Fibroblast of lung (primary cell): ENCODE data around the gene PKIG. TPM values are rescaled to one million over a fixed set of nuclear protein-coding genes. Genes with fewer than 3 reads are reported as not detected.

Experiments used
- DNase-seq, 2 donors: peaks; one replicate each; pipeline versions ENCODE4 v3.0.0 to v3.0.0-alpha.2; 2010; ENCODE audit warnings: low read depth in 2 of 2
- H2AFZ ChIP-seq: 2 replicates; pipeline ENCODE4 v1.5.1; 2012; ENCODE audit warnings: low read length, control low read depth, inconsistent platforms
- H3K27ac ChIP-seq: 2 replicates; pipeline ENCODE4 v1.5.1; 2011; ENCODE audit warnings: low read length, control low read depth; ENCODE audit not compliant: insufficient read depth
- H3K27me3 ChIP-seq: 2 replicates; pipeline ENCODE4 v1.5.1; 2011; ENCODE audit warnings: mild to moderate bottlenecking, low read length; ENCODE audit not compliant: control insufficient read depth, insufficient read depth
- H3K36me3 ChIP-seq: 2 replicates; pipeline ENCODE4 v1.5.1; 2011; ENCODE audit warnings: low read length; ENCODE audit not compliant: control insufficient read depth, insufficient read depth
- H3K4me1 ChIP-seq: 2 replicates; pipeline ENCODE4 v1.5.1; 2011; ENCODE audit warnings: low read length; ENCODE audit not compliant: control insufficient read depth, insufficient read depth; ENCODE audit errors: extremely low read depth
- H3K4me2 ChIP-seq: 2 replicates; pipeline ENCODE4 v1.5.1; 2011; ENCODE audit warnings: low read length, control low read depth; ENCODE audit not compliant: insufficient read depth; ENCODE audit errors: extremely low read depth
- H3K4me3 ChIP-seq, 4 experiments: fragments of 200-600 bp in 1 of 4; sonication (generic) in 1 of 4; replicated peaks in 1 of 4; 2 replicates each; pipeline ENCODE4 v1.5.1; 2011 to 2016; ENCODE audit warnings: low read length in 4 of 4, low read depth in 3 of 4, mild to moderate bottlenecking in 3 of 4, control low read depth in 2 of 4, inconsistent platforms in 1 of 4, mixed read lengths in 1 of 4; ENCODE audit not compliant: insufficient read depth in 1 of 4; ENCODE audit errors: control extremely low read depth in 1 of 4
- H3K79me2 ChIP-seq: 2 replicates; pipeline ENCODE4 v1.5.1; 2012; ENCODE audit warnings: mild to moderate bottlenecking, low read length, inconsistent platforms; ENCODE audit not compliant: control insufficient read depth, insufficient read depth
- H3K9ac ChIP-seq: 2 replicates; pipeline ENCODE4 v1.5.1; 2011; ENCODE audit warnings: mild to moderate bottlenecking, low read length, control low read depth; ENCODE audit not compliant: insufficient read depth
- H3K9me3 ChIP-seq: 2 replicates; pipeline ENCODE4 v1.5.1; 2012; ENCODE audit warnings: low read depth, low read length; ENCODE audit not compliant: control insufficient read depth, insufficient read depth
- H4K20me1 ChIP-seq: 2 replicates; pipeline ENCODE4 v1.5.1; 2011; ENCODE audit warnings: low read length; ENCODE audit not compliant: control insufficient read depth, insufficient read depth; ENCODE audit errors: extremely low read depth
- EZH2 ChIP-seq: IDR thresholded peaks from 2 replicates; pipeline ENCODE4 v1.5.1; 2012; ENCODE audit warnings: low read length, control low read depth, mild to moderate bottlenecking; ENCODE audit errors: missing control alignments
- polyA plus RNA-seq, 2 donors: library from polyadenylated mRNA; depleted of rRNA in 1 of 2; stranded (reverse) in 1 of 2; unstranded in 1 of 2; fragments of >200 nt; gene quantifications; 2 replicates each; pipeline ENCODE4 v1.2.1, GENCODE V29; 2011 to 2012; ENCODE audit warnings: missing spikeins in 1 of 2
- total RNA-seq: library from RNA; depleted of rRNA; stranded (reverse); fragments of >200 nt; gene quantifications from 2 replicates; pipeline ENCODE4 v1.2.1, GENCODE V29; 2014
- TF ChIP-seq, protein P1 (sequence below), 2 donors: IDR thresholded peaks in 1 of 2; conservative IDR thresholded peaks in 1 of 2; 1 replicate in 1 of 2; 2 replicates in 1 of 2; pipeline ENCODE4 v1.5.1; 2011 to 2012; ENCODE audit warnings: low read length in 2 of 2, control low read depth in 1 of 2, inconsistent platforms in 1 of 2, low read depth in 1 of 2, mild to moderate bottlenecking in 1 of 2

The PKIG gene
- total and polyA plus RNA-seq, 2 donors (not counting 1 experiment from before 2014, with no cell fraction given) = 192 to 234 TPM

DNA sequence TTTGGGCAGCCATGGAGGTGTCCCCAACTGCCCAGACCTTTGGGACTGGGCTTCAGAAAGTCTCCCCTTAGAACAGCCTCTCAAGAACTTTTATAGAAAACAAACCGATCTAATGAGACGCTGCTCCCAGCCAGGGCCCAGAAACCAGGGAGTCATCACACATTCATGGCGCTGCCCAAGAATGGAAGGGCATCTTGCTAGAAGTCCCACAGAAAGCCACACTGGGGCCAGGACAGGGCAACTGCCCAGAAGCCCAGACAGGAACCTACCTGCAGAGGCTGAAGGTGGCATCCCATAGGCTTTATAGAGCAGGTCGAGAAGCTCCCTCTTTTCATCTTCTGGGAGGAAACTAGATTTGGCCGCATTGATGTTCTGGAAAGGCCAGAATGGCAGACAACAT lies 37.7 kb downstream of the PKIG start:
- Histone ChIP-seq H3K9ac (no peak overlapping the region), H3K27me3 (no peaks in the 10 kb centered on the region), H3K4me3 (no peak overlapping the region), H3K36me3 (peaks cover 23% of the 10 kb centered on the region), H3K9me3 (no peaks in the 10 kb centered on the region), H3K79me2 (no peaks in the 10 kb centered on the region), H2AFZ (no peak overlapping the region), H4K20me1 (no peaks in the 10 kb centered on the region), H3K4me1 (peaks cover 3% of the 10 kb centered on the region), H3K4me2 (no peak overlapping the region), H3K27ac (no peak overlapping the region)
- no peak for TF ChIP-seq EZH2
- TF ChIP-seq, protein P1, sequence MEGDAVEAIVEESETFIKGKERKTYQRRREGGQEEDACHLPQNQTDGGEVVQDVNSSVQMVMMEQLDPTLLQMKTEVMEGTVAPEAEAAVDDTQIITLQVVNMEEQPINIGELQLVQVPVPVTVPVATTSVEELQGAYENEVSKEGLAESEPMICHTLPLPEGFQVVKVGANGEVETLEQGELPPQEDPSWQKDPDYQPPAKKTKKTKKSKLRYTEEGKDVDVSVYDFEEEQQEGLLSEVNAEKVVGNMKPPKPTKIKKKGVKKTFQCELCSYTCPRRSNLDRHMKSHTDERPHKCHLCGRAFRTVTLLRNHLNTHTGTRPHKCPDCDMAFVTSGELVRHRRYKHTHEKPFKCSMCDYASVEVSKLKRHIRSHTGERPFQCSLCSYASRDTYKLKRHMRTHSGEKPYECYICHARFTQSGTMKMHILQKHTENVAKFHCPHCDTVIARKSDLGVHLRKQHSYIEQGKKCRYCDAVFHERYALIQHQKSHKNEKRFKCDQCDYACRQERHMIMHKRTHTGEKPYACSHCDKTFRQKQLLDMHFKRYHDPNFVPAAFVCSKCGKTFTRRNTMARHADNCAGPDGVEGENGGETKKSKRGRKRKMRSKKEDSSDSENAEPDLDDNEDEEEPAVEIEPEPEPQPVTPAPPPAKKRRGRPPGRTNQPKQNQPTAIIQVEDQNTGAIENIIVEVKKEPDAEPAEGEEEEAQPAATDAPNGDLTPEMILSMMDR (conservative IDR thresholded peaks at IDR 0.05 in 1 of 2, IDR thresholded peaks at IDR 0.05 in 1 of 2; ENCODE audit: low read depth in 1 of 2, low read length in 2 of 2) = no peak
- DNase-seq = no peak

GRCh38 chr20:44621325-44621724 lies 38.9 kb downstream of the PKIG start:
- H2AFZ ChIP-seq = no peak overlapping the region
- no peak for TF ChIP-seq EZH2
- TF ChIP-seq, protein P1 (conservative IDR thresholded peaks at IDR 0.05 in 1 of 2, IDR thresholded peaks at IDR 0.05 in 1 of 2; ENCODE audit: low read depth in 1 of 2, low read length in 2 of 2) = no peak
- no peaks in the 10 kb centered on the region for H3K79me2 ChIP-seq

DNA sequence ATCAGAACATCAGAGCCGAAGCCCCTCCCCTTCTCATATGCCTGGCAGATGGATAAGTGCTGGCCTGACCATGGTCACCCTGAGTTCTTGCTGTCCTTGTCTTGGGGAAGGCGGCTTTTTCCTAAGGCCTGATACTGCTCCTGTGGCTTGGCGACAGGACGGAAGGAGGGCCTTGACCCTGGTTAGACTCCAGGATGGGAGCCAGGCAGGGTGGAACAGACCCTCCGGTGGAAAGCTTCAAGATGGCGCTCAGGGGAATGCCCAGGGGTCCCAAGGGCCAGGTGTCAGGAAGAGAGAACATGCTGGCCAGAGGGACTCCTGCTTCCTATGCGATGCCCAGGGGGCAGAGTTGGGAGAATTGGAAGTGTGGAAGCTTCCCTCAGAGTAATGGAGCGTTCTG lies 39.6 kb downstream of the PKIG start:
- Histone ChIP-seq H3K9me3 (no peaks in the 10 kb centered on the region), H3K36me3 (peaks cover 10% of the 10 kb centered on the region), H3K27me3 (no peaks in the 10 kb centered on the region), H3K27ac (no peak overlapping the region), H4K20me1 (no peaks in the 10 kb centered on the region), H3K4me3 (no peak overlapping the region), H3K79me2 (no peaks in the 10 kb centered on the region), H3K4me1 (no peaks in the 10 kb centered on the region), H3K9ac (no peak overlapping the region), H3K4me2 (no peak overlapping the region), H2AFZ (no peak overlapping the region)
- TF ChIP-seq, protein P1 (conservative IDR thresholded peaks at IDR 0.05 in 1 of 2, IDR thresholded peaks at IDR 0.05 in 1 of 2; ENCODE audit: low read depth in 1 of 2, low read length in 2 of 2) = no peak
- no peak for TF ChIP-seq EZH2
- DNase-seq = no peak

More at GRCh38 chr20:44621325-44621724, 38.9 kb downstream of the PKIG start:
- no peaks in the 10 kb centered on the region for H3K27me3 ChIP-seq
- no peak overlapping the region for H3K4me2 ChIP-seq
- no peaks in the 10 kb centered on the region for H3K4me1 ChIP-seq
- H3K4me3 ChIP-seq = no peak overlapping the region
- no peak overlapping the region for H3K9ac ChIP-seq
- no peaks in the 10 kb centered on the region for H4K20me1 ChIP-seq
- DNase-seq = no peak
- H3K36me3 ChIP-seq = peaks cover 15% of the 10 kb centered on the region
- H3K27ac ChIP-seq = no peak overlapping the region
- H3K9me3 ChIP-seq = no peaks in the 10 kb centered on the region
